Ishikawa (cell line): ENCODE data around the gene SH3GL1.

Source experiments
- CEBPB ChIP-seq: IDR thresholded peaks from 2 replicates; pipeline ENCODE4 v1.6.1; 2012
- CREB1 ChIP-seq: IDR thresholded peaks from 2 replicates; pipeline ENCODE4 v1.6.1; 2012; ENCODE audit warnings: low read depth
- EGR1 ChIP-seq: IDR thresholded peaks from 2 replicates; pipeline ENCODE4 v1.6.1; 2012
- EP300 ChIP-seq: IDR thresholded peaks from 2 replicates; pipeline ENCODE4 v1.6.1; 2012; ENCODE audit warnings: borderline replicate concordance
- FOXM1 ChIP-seq: IDR thresholded peaks from 2 replicates; pipeline ENCODE4 v1.6.1; 2012; ENCODE audit warnings: low read depth, borderline replicate concordance
- NFIC ChIP-seq: IDR thresholded peaks from 2 replicates; pipeline ENCODE4 v1.6.1; 2012
- RAD21 ChIP-seq: IDR thresholded peaks from 2 replicates; pipeline ENCODE4 v1.6.1; 2012; ENCODE audit warnings: low read depth
- REST ChIP-seq: IDR thresholded peaks from 2 replicates; pipeline ENCODE4 v1.6.1; 2012; ENCODE audit warnings: low read depth, mild to moderate bottlenecking
- TAF1 ChIP-seq: IDR thresholded peaks from 2 replicates; pipeline ENCODE4 v1.6.1; 2012; ENCODE audit warnings: low read depth, mild to moderate bottlenecking
- TCF12 ChIP-seq: IDR thresholded peaks from 2 replicates; pipeline ENCODE4 v1.6.1; 2012; ENCODE audit warnings: low read depth
- TEAD4 ChIP-seq: IDR thresholded peaks from 2 replicates; pipeline ENCODE4 v1.6.1; 2012
- YY1 ChIP-seq: IDR thresholded peaks from 2 replicates; pipeline ENCODE4 v1.6.1; 2012; ENCODE audit warnings: low read depth
- ZBTB7A ChIP-seq: IDR thresholded peaks from 2 replicates; pipeline ENCODE4 v1.6.1; 2012; ENCODE audit warnings: low read depth
- TF ChIP-seq, protein P1 (sequence below): IDR thresholded peaks from 2 replicates; pipeline ENCODE4 v1.6.1; 2012
- TF ChIP-seq, protein P2 (sequence below): IDR thresholded peaks from 2 replicates; pipeline ENCODE4 v1.6.1; 2012

SH3GL1 gene

GRCh38 chr19:4385291-4386040 lies 14.9 kb downstream of the SH3GL1 start:
- no peak for TF ChIP-seq ZBTB7A
- TF ChIP-seq YY1 = no peak
- TF ChIP-seq EGR1 = no peak
- TF ChIP-seq, protein P1, sequence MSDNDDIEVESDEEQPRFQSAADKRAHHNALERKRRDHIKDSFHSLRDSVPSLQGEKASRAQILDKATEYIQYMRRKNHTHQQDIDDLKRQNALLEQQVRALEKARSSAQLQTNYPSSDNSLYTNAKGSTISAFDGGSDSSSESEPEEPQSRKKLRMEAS = no peak
- no peak for TF ChIP-seq RAD21
- TF ChIP-seq TEAD4 = no peak
- TF ChIP-seq, protein P2, sequence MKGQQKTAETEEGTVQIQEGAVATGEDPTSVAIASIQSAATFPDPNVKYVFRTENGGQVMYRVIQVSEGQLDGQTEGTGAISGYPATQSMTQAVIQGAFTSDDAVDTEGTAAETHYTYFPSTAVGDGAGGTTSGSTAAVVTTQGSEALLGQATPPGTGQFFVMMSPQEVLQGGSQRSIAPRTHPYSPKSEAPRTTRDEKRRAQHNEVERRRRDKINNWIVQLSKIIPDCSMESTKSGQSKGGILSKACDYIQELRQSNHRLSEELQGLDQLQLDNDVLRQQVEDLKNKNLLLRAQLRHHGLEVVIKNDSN = no peak
- no peak for TF ChIP-seq NFIC
- TF ChIP-seq EP300 = no peak
- TF ChIP-seq CEBPB = no peak
- no peak for TF ChIP-seq TAF1
- no peak for TF ChIP-seq FOXM1
- no peak for TF ChIP-seq TCF12
- no peak for TF ChIP-seq CREB1
- TF ChIP-seq REST = no peak

DNA sequence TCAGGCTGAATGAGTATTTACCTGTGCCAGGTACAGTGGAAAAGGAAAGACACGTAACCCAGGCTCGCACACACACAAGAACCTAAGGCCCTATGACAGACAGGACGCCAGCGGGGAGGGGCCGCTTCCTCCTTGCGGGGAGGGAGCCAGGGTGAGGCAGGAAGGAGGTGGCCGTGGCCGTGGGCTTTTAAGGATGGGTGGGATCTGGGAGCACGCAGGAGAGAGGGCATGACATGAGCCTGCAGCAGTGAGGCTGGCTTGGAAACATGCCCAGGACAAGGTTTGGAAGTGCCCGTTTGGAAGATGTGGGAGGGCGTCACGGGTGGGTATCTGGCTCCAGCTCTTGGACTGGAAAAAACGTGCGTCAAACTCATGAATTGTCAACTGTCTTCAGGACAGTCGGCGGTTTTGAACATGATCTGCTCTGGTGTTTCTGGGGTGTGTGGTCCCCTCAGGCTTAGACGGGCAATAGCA lies 20.1 kb downstream of the SH3GL1 start:
- TF ChIP-seq REST = no peak
- no peak for TF ChIP-seq EGR1
- no peak for TF ChIP-seq FOXM1
- TF ChIP-seq YY1 = no peak

DNA sequence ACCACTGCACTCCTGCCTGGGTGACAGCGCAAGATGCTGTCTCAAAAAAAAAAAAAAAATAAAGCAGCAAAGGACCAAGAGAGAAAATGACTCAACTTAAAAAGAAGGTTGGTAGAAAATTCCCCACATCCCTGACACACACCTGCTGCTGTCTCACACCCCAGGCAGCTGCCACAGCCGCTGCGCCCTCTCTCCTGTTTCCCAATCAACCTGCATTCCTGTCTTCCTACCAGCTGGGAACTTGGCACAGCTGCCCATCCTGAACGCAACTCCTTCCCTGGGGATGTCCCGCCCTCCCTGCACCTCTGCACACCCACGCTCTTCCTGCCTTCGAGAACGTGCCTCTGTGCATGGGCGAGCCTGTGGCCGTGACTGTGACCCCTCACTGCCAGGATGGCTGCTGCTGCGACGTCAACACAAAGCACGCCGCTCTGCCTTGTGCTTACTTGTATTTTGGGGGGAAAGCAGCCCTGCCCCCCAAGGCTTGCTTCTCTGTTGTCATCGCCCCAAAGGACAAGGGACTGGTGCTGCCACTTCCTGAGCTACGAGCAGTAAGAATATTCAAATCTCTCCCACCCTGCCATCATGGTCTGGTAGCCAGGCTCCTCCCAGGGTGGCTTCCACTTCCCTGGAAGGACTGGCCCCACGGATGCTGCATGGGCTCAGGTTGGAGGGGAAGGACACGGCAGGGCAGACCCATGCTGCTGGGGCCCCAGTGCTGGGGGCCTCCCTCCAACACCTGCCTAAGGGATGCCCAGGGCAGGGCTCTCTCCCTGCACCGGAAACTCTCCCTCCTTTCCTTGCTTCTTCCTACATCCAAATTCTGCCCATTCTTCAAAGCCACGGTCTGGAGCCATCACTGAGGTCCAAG lies 20.7 kb downstream of the SH3GL1 start:
- TF ChIP-seq ZBTB7A (peak; percentile 48; the same call in 1 of the 2 replicates), FOXM1 (peak; percentile 95), TCF12 (peak; percentile 99), YY1 (peak; percentile 29; the same call in 1 of the 2 replicates), EP300 (peak; percentile 99), TEAD4 (peak; percentile 100), EGR1 (peak; percentile 100), CEBPB (peak; percentile 99), RAD21 (peak; percentile 33; the same call in 1 of the 2 replicates), REST (no peak), TAF1 (no peak), CREB1 (no peak), NFIC (peak; percentile 100)
- TF ChIP-seq, protein P1 = peak; percentile 96
- TF ChIP-seq, protein P2 = peak; percentile 55; the same call in 1 of the 2 replicates

- TF ChIP-seq, protein P1 = no peak
- TF ChIP-seq CREB1 (no peak), ZBTB7A (0 out of 2 replicates have a peak, but pooled peaks have one; percentile 8), NFIC (no peak; the same call in 1 of the 2 replicates), FOXM1 (no peak), RAD21 (no peak), EGR1 (no peak), TEAD4 (no peak)
- TF ChIP-seq, protein P2 = no peak
These were observed 21.5 kb downstream of the SH3GL1 start for GRCh38 chr19:4378886-4379285.
